Cortex of kidney (tissue), 1 donor: ENCODE measurements around the gene ZNF865.

ENCODE experiments used
- DNase-seq: peaks from one replicate; lab custom pipeline; 2025; lab: John Stamatoyannopoulos, UW

The ZNF865 gene

DNA sequence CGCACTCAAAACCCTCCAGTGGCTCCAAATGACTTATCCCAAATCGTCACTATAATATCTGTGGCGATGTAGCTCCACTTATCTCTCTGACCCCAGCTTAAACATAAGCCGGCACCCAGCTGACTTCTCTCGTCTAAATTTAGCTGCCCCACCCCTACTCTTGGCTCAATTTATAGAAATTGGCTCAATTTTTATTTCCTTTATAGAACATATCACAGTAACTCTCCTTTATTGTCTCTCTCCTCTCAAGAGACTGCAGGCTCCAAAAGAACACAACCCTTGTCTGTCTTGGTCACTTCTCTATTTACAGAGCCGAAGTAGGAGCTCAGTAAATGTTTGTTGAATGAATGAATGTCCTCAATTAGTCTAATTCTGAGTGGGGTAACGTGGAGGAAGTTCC is 18.1 kb downstream of the ZNF865 start:
- DNase-seq, result no peak

DNA sequence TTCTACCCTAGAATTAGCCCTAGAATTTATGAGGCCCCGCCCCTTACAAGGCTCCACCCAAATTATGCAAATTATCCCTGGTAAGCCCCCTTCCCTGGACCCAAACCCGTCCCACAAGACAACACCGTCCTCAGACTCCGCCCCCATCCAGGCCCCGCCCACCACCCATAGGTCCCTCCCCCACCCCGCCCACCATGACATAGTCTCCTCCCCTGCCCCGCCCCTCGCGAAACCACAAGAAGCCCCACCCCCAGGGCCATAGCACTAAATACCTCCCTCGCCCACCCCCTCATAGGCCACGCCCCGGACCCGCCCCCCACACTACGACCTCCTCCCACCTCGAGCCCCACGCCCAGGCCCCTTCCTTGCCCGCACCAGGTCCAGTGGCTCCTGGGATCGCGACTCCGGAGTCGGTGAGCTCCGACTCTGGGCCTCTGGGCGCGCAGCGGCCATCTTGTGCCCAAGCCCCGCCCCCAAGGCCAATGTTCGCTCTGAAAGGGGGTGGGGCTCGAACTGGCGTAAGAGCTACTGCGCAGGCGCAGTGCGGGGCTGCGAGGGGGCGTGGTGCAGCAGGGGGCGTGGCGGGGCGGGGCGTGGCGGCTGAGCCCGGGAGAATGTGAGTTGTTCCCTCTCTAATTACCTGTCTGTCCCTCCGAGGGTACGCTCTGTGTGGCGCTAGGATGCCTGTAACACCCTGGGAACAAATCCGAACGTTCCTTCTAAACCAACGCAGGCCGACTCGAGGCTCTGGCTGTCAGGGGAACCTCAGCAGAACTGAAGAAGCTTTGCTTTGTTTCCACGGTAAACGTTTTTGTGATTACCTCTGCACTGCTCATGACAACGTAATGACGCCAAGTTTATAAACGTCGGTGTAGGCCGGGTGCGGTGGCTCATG is 18.9 kb downstream of the ZNF865 start, which contains the start of gene ZNF784:
ZNF784 (minus strand) TSS at position 458 of the 895 bp plus-strand sequence; CDS start at position 453, 5 bp downstream.
- no peak for DNase-seq

DNA sequence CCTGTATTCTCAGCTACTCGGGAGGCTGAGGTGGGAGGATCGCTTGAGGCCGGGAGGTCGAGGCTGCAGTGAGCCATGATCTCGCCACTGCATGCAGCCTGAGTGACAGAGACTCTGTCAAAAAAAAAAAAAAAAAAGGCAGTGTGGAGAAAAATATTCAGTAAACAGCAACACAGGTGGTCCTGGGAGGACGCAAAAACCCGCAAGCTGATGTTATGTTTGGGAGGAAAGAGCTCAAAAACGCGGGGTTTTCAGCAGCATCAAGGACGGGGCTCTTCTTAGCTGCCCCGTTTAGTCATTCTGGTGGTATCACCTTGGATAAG is 19.5 kb downstream of the ZNF865 start:
- DNase-seq, result no peak

DNA sequence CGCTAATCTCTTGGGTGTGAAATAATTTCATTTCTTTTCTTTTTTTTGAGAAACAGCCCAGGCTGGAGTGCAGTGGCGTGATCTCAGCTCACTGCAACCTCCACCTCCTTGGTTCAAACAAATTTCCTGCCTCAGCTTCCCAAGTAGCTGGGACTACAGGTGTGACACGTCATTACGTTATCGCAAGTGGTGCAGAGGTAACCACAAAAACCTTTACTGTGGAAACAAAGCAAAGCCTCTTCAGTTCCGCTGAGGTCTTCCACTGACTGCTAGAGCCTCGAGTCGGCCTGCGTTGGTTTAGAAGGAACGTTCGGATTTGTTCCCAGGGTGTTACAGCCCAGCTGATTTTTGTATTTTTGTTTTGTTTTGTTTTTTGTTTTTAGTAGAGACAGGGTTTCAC is 20.9 kb downstream of the ZNF865 start:
- no peak for DNase-seq

DNA sequence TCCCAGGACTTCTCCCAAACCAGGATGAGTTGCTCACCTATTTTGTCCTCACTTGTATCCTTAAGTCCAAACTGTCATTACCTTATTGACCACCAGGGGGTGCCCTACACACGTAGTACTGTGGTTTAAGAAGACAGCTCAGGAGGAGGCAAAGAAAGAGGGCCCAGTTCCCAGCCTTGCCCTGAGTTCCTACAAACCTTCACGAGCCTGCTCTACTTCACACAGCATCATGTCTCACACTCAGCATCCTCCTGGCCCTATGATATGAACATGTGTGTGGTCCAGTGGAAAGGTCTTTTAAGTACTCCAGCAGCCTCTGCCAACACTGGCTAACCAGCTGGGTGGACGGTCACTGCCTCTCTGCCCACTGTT is 27.0 kb downstream of the ZNF865 start:
- DNase-seq, result no peak

DNA sequence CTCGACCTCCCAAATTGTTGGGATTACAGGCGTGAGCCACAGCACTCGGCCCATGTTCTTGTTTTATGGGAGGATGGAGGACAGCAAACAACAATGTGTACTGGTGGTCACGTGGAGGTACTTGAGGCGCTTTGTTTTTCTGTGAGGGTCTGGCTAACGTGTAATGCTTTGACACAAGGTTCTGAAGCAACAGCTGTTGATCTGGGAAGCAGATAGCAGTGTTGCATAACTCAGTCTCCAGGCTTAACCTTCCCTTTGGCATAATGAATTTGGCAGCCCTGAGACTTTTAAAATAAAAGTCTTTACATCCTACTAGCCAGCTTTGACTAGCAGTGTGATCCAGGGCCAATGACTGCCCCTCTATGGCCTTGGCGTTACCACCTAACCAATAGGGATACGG is 28.4 kb downstream of the ZNF865 start:
- DNase-seq, result no peak

DNA sequence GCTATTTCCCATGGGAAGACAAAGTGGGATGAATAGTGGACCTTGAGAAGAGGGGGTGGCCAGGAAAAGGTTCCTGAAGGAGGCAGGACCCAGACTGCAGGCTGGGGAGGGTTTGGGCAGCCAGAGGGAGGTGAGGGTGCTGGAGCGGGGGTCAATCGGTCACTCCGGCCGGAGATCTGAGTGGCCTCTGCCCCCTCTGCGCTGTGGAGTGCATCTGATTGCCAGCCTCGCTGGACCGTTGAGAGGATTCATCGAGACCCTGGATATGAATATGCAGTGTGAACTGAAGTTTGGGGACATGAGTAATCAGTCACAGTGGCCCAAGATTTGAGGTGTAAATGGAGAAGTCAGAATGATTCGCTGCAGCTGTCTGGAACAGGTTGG is 29.9 kb downstream of the ZNF865 start:
- no peak for DNase-seq

DNA sequence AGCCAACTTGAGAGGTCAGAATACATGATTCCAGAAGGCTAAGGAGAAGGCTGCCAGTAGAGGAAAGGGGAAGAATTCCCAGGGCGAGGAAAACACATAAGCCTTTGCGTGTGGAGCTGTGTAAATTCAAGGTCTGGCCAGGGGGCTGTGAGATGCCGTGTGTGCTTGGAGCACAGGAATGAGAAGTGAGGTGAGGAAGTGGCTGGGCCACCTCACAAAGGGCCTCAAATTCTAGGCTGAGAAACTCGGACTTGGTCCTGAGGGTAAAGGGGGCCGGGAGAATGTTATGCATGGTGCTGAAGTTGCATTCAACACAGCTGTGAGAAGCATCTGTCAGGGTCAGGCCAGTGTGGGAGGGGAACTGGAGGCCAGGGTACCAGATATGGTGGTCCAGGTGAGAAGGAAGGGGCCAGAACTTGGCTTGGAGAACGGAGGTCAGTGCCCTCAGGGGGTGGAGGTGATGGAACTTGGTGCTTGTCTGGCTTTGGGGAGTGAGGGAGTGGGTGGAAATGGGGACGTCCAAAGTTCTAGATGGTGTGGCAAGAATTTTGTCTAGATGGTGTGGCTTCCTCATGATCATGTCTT is 30.5 kb downstream of the ZNF865 start:
- DNase-seq, result no peak

DNA sequence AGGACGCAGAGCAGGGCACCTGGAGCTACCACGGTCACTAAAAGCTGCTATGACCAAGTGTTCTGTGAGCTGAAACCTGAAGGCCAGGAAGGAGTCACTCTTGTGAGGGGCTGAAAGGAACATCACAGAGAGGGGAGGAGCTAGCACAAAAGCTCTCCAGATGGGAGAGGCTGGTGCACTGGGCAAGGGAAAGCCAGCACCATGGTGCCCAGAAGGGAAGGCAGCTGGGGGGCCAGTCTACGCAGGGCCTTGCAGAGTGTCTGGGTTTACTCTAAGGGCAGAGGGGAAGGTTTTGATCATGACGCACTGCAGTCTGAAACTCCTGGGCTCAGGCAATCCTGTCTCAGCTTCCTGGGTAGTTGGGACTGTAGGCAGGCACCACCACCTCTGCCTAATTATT is 31.3 kb downstream of the ZNF865 start:
- no peak for DNase-seq

DNA sequence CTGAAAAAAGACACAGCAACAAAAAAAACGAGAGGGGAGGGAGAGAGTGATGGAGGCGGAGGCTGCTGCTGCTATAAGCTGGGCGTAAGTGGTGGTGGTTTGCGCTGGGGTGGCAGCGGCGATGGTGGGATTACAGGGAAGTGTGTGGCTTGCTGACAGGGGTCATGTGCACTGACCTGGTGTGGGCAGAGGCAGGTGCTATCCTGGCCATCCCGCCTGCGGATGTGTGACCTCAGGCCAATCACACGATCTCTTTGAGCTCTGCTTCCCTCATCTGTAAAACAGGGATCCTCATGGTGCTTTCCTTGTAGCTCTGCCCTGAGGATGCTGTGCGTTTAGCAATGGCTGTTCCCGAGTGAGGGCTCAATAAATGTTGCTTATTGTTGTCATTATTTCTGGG is 32.1 kb downstream of the ZNF865 start:
- DNase-seq, result no peak

DNA sequence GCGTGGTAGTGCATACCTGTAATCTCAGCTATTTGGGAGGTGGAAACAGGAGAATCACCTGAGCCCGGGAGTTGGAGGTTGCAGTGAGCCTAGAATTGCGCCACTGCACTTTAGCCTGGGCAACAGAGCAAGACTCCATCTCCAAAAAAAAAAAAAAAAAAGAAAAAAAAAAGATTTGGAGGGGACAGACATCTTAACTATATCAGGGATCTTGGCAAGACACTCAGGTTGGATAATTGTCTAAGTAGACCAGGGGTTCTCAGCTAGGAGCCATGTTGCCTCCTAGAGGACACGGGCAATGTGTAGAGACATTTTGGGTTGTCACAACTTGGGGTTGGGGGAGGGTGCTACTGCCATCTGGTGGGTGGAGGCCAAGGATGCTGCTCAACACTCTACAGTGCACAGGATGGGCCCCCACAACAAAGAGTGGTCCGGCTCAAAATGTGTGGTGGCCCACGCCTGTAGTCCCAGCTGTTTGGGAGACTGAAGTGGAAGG is 33.5 kb downstream of the ZNF865 start:
- no peak for DNase-seq

DNA sequence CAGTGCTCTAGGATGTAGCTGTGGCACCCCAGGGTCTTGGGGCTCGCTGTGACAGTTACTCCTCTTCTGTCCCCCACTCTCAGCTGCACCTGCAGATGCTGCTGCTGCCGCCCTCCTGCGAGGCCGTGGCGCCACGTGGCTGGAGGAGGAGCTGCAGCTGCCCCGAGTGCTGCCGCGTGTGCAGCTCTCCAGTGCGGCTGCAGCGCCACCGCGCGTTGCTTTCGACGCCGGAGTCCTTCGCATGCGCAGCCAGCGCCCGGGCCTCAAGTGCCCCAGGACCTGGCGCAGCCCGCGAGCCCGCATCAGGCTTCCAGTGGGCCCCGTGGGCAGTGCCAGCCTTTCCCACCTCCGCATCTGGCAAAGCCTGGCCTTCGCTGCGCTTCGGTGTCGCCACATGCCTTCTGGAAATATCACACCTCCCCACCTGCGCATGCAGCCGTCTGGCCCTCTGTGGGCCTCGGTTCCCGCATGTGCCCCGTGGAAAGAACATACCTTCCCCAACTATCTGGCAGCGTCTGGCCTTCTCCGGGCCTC is 34.7 kb downstream of the ZNF865 start:
- DNase-seq, result no peak

DNA sequence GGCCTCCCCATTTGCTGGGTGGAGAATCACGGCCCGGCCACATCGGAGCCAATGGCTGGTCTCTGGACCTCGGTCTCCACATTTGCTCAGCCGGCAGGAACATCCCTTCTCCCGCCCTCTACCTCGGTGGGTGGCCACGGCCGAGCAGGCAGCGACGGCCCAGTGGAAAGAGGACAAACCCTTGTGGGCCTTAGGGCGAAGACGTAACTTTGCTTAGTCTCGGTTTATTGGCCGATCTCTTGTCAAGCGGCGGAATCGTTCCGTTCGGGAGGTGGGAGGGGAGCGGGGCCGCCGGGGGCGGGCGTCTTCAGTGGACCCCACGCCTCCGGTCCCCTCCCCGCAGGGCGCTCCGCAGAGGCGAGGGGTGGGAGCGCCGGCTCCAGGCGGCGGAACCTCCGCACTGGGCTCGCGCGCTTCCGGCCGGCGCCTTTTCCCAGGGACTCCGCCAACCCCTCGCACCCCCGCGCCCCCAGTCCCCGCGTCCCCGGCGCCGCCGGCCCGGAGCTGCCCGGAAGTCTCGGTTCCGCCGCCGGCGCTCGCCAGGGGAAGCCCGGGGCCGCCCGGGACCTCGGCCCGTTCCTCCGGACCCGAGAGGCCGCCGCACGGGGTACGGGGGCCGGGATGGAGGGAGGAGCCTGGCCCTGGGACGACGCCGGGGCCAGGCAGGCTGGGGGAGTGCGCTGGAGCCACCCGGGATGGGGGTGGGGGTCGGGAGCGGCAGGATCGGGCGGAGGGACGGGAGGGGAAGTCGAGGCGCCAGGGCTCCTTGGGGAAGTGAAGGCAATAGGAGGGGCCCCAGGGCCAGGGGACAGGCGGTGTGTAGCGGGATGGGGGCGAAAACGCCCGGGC is 35.4 kb downstream of the ZNF865 start, which contains the start of gene ZNF580:
ZNF580 (plus strand) TSS at position 426 of the 849 bp plus-strand sequence. CDS start 1,507 bp downstream, outside the sequence.
- DNase-seq, result no peak

DNA sequence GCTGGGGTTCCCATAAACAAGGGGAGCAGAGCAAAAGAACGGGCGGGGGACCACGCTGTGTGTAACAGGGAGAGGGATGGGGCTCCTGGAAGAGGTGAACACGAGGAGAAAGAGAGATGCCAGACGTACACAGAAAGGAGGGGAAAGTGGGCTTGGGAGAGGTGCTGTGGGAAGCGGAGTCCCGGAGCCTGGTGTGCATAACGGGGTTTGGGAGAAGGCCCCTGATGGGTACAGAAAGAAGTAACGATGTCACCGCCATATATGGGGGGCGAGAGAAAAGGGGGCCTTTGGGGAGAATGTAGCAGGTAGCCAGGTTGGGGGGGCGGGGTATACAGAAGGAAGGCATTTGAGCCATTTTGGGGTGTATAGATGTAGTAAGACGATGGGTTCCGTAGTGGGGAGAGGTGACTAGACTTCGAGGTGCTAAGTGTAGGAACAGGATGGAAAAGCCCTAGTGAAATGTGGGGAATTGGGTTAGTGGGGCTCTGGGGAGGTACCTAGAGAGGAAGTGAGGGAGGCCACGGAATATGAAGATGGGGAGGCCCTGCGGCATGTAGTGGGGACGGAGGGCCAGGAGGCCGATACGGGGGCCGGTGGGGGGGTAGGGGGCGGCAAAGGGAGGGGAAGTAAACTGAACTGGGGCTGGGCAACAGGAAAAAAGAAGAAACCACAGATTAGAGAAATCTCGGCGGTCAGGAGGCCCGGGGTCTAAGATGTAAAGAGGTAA is 36.1 kb downstream of the ZNF865 start:
- DNase-seq, result no peak

DNA sequence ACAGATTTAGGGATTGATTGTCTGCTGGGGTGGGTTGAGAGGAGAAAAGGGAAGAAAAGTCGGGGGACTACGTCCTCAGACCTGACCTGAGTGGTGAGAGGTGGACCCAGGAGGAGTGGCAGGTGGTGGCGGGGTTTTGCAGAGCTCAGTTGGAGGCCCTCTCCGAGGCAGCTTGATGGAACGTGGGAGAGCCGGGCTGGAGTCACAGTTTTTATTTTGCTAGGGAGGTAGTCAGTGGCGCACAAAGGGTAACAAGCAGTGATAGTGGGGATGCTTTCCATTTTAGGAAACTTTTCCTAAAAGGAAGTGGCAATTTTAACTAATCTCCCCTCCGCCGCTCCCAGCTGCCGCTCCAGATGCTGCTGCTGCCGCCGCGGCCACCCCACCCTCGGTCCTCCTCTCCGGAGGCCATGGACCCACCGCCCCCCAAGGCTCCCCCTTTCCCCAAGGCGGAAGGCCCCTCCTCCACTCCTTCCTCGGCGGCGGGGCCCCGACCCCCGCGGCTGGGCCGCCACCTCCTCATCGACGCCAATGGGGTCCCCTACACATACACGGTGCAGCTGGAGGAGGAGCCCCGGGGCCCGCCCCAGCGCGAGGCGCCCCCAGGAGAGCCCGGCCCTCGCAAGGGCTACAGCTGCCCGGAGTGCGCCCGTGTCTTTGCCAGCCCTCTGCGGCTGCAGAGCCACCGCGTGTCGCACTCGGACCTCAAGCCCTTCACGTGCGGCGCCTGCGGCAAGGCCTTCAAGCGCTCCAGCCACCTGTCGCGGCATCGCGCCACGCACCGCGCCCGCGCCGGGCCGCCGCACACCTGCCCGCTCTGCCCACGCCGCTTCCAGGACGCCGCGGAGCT is 36.9 kb downstream of the ZNF865 start:
- no peak for DNase-seq

DNA sequence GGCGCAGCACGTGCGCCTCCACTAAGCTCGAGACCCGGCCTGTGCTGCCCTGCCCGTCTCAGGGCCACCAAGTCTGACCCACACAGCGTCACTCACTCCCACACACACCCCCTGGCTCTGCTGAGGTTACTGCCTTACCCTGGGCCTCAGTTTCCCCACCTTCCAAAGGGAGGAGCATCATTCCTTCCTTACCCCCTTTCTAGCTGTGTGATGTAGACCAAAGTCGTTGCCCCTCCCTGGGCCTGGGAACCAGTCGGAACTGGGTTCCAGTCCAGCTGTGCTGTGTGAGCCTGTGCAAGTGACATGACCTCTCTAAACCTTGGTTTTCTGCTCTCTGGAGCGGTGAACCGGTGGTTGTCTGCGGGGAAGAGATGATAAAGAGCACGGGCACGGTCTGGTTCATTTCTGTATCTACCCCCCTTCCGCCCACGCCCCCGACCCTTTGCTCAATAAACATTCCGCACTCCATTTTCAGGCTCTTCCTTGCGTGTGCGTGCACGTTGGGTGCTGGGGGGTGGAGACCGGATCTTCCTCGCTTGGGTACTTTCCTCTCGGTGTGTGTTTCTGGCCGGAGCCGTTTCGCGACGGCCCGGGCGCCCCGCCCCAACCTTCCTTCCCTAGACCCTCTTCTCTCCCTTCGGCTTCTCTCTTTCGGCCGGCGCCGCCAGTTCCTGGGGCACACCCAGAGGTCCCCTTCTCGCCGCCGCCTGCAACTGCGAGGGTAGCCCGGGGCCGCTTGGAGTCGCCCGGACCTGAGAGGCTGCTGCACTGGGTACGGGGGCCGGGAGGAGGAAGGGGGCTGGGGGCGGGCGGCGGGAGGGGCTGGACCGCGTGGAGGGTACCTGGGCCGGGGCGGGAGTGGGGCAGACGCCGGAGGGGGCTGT is 37.8 kb downstream of the ZNF865 start, which contains the start of gene ZNF581:
ZNF581 (plus strand) TSS at position 647 of the 884 bp plus-strand sequence. CDS start 923 bp downstream, outside the sequence.
- DNase-seq, result no peak

DNA sequence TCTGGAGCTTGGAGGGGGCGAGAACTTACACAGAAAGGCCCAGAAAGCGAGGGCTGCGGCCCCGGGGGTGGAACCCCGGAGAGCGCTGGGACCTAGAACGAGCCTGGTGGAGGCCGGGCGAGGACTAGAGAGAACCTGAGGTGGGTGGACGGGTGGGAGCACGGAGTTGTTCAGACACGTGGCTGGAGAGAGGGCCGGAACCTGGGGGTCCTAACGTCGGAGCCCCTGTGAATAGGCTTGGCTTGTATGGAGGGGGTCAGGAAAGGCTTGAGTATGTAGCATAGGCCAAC is 38.4 kb downstream of the ZNF865 start:
- no peak for DNase-seq

DNA sequence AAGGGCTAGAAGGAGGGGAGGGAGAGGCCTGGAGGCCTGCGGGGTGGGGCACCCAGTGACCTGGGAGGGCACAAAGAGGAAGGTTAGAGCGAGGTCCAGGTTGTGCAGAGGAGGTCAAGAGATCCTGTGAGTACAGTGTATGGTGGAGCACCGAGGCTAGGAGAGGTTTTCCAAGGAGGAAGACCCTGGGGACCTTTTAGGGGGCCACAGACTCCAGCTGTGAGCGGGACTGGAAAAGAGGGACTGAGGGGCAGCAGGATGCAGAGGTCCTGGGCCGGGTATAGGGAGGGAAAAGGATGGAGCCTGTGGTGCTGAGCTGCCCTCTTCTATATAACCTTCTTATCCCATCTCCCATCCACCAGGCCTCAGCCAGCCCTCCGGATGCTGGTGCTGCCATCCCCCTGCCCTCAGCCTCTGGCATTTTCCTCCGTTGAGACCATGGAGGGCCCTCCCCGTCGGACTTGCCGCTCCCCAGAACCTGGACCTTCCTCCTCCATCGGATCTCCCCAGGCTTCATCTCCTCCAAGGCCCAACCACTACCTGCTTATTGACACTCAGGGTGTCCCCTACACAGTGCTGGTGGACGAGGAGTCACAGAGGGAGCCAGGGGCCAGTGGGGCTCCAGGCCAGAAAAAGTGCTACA is 38.9 kb downstream of the ZNF865 start:
- DNase-seq, result no peak

DNA sequence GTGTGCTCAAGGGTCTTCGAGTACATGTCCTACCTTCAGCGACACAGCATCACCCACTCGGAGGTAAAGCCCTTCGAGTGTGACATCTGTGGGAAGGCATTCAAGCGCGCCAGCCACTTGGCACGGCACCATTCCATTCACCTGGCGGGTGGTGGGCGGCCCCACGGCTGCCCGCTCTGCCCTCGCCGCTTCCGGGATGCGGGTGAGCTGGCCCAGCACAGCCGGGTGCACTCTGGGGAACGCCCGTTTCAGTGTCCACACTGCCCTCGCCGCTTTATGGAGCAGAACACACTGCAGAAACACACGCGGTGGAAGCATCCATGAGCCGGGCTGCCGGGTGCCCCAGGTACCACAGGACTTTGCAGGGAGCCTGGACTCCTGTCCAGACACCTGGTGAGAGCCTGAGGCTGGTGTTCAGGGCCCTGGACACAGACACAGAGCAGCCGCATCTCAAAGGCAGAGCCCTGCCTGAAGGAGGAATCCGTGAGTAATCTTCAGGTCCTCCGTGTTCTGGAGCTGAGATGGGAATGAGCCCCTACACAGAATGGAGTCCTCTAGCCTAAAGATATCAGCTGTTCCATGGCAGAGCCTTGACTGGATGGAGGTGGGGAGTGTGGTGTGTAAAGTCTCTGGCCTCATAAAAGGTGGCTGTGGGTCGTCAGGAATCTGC is 39.5 kb downstream of the ZNF865 start:
- DNase-seq, result no peak
